GM18867 (cell line): ENCODE results near the gene CXCR2.

ENCODE experiments used
- ATAC-seq: cut with Tn5 transposase; IDR thresholded peaks from one replicate; pipeline ENCODE4 v1.9.1; 2021; ENCODE audit warnings: mild to moderate bottlenecking, moderate library complexity; ENCODE audit not compliant: unreplicated experiment

The CXCR2 gene

DNA sequence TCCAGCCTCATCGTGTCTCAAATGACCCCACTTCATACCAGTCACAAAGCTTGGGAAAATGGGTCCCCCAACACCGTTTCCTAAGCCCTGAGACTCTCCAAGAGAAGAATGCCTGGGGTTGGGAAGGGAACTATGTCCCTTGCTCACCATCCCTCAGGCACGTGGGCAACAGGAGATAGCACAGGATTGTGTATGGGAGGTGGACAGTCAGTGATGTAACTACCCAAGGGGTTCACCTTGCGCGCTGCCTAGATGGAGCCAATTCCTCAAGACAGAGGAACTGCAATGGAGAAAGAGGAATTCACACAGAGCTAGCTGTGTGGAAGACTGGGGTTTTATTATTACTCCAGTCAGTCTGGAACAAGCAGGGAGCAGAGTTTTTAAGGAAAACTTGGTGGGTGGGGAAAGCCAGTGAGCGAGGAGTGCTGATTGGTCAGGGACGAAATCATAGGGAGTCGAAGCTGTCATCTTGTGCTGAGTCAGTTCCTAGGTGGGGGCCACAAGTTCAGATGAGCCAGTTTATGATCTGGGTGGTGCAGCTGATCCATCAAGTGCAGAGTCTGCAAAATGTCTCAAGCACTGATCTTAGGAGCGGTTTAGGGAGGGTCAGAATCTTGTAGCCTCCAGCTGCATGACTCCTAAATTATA lies 54.8 kb downstream of the CXCR2 start:
- ATAC-seq, result no peak

DNA sequence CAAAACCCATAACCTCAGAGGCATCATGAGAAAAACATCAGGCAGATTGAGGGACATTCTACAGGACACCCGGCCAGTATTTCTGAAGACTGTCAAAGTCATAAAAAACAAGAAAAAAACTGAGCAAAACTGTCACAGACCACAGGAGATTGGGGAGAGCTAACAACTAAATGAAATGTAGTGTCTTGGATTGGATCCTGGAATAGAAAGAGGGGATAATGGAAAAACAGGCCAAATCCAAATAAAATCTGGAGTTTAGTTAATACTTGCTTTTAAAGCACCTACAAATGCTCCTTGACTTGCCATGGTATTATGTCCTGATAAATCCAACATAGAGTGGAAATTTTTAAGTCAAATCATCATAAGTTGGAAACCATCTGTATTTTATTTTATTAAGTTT lies 58.5 kb downstream of the CXCR2 start:
- no peak for ATAC-seq

- peak; percentile 65 for ATAC-seq
These were observed 60.5 kb downstream of the CXCR2 start for GRCh38 chr2:218186355-218186766.
